SK-N-SH (cell line): ENCODE measurements around the gene PPP2R1B. TPM values are rescaled to one million over a fixed set of nuclear protein-coding genes. Genes with fewer than 3 reads are reported as not detected.

ENCODE experiments used
- CTCF ChIA-PET: fragments of 300-600, 350-600 bp; formaldehyde crosslinking; extraction: SDS; loops from one replicate; lab custom pipeline; 2021; lab: Yijun Ruan, JAX
- POLR2A ChIA-PET: fragments of 350-600 bp; sonication (Branson Sonifier 250); formaldehyde crosslinking; extraction: SDS; loops from one replicate; lab custom pipeline; 2020; ENCODE audit warnings: antibody characterized with exemption, inconsistent platforms; lab: Yijun Ruan, JAX
- DNase-seq: peaks from one replicate; pipeline ENCODE4 v3.0.0; 2012
- H2AFZ ChIP-seq: fragments of 200-600 bp; sonication (generic); 2 replicates; pipeline ENCODE4 v1.8.1; 2016; ENCODE audit warnings: antibody characterized with exemption, mild to moderate bottlenecking, low read depth
- H3F3A ChIP-seq: fragments of 200-600 bp; sonication (generic); replicated peaks from 2 replicates; pipeline ENCODE3; 2016; ENCODE audit warnings: antibody characterized with exemption, mild to moderate bottlenecking; ENCODE audit not compliant: insufficient read depth
- H3K27ac ChIP-seq, 2 experiments: fragments of 200-500 bp in 1 of 2; fragments of 200-600 bp in 1 of 2; sonication (Bioruptor generic) in 1 of 2; sonication (generic), shearing (Covaris generic) in 1 of 2; 2 replicates each; pipeline versions ENCODE4 v1.5.1 to v1.6.1; 2014 to 2016; ENCODE audit warnings: low read depth in 2 of 2, inconsistent platforms in 1 of 2, low read length in 1 of 2, mild to moderate bottlenecking in 1 of 2, mixed read lengths in 1 of 2
- H3K27me3 ChIP-seq: fragments of 200-600 bp; sonication (generic), shearing (Covaris generic); 2 replicates; pipeline ENCODE4 v1.6.1; 2016; ENCODE audit warnings: mixed run types; ENCODE audit not compliant: insufficient read depth
- H3K36me3 ChIP-seq, 2 experiments: fragments of 200-500 bp in 1 of 2; fragments of 200-600 bp in 1 of 2; sonication (Bioruptor generic) in 1 of 2; sonication (generic) in 1 of 2; replicated peaks in 1 of 2; 2 replicates each; pipeline versions ENCODE3 to v1.5.1; 2014 to 2016; ENCODE audit warnings: low read length in 1 of 2, mild to moderate bottlenecking in 1 of 2; ENCODE audit not compliant: insufficient read depth in 2 of 2, control insufficient read depth in 1 of 2
- H3K4me1 ChIP-seq, 2 experiments: fragments of 200-500 bp in 1 of 2; fragments of 200-600 bp in 1 of 2; sonication (Bioruptor generic) in 1 of 2; sonication (generic), shearing (Covaris generic) in 1 of 2; 2 replicates each; pipeline versions ENCODE4 v1.5.1 to v1.6.1; 2014 to 2016; ENCODE audit warnings: low read depth in 1 of 2, low read length in 1 of 2, mixed run types in 1 of 2; ENCODE audit not compliant: insufficient read depth in 2 of 2, control insufficient read depth in 1 of 2
- H3K4me2 ChIP-seq: fragments of 200-600 bp; sonication (generic), shearing (Covaris generic); 2 replicates; pipeline ENCODE4 v1.6.1; 2017; ENCODE audit warnings: mixed run types
- H3K4me3 ChIP-seq, 2 experiments: fragments of 200-500 bp in 1 of 2; fragments of 200-600 bp in 1 of 2; sonication (Bioruptor generic) in 1 of 2; sonication (generic), shearing (Covaris generic) in 1 of 2; 2 replicates each; pipeline versions ENCODE4 v1.5.1 to v1.8.1; 2014 to 2016; ENCODE audit warnings: low read depth in 2 of 2, inconsistent platforms in 1 of 2, low read length in 1 of 2, mild to moderate bottlenecking in 1 of 2, mixed read lengths in 1 of 2, moderate library complexity in 1 of 2
- H3K79me2 ChIP-seq: fragments of 200-600 bp; sonication (generic); 2 replicates; pipeline ENCODE4 v1.8.1; 2017; ENCODE audit warnings: mild to moderate bottlenecking; ENCODE audit not compliant: insufficient read depth
- H3K9ac ChIP-seq: fragments of 200-600 bp; sonication (generic); 2 replicates; pipeline ENCODE4 v1.6.1; 2017; ENCODE audit warnings: mixed run types
- H3K9me2 ChIP-seq: fragments of 200-600 bp; sonication (generic); 2 replicates; pipeline ENCODE4 v1.6.1; 2017; ENCODE audit warnings: mixed run types
- H3K9me3 ChIP-seq: fragments of 200-600 bp; sonication (generic); 2 replicates; pipeline ENCODE4 v1.6.1; 2017; ENCODE audit warnings: mixed run types, mild to moderate bottlenecking, moderate library complexity
- H4K20me1 ChIP-seq: fragments of 200-600 bp; sonication (generic); 2 replicates; pipeline ENCODE4 v1.6.1; 2017; ENCODE audit warnings: mild to moderate bottlenecking, mixed run types; ENCODE audit not compliant: insufficient read depth
- EZH2phosphoT487 ChIP-seq: fragments of 200-600 bp; sonication (generic); IDR thresholded peaks from 2 replicates; pipeline ENCODE4 v1.6.1; 2017; ENCODE audit warnings: low read depth, mixed run types, mild to moderate bottlenecking, antibody characterized with exemption, moderate library complexity, borderline replicate concordance
- FOSL2 ChIP-seq: IDR thresholded peaks from 2 replicates; pipeline ENCODE4 v1.4.0; 2012; ENCODE audit warnings: low read depth, mild to moderate bottlenecking, moderate library complexity, borderline replicate concordance
- FOXJ3 ChIP-seq: sonication (generic); formaldehyde crosslinking; IDR thresholded peaks from 2 replicates; pipeline ENCODE4 v1.5.1; 2020; ENCODE audit warnings: mild to moderate bottlenecking, missing genetic modification reagents
- FOXM1 ChIP-seq: IDR thresholded peaks from 2 replicates; pipeline ENCODE4 v1.4.0; 2012; ENCODE audit warnings: low read depth, mild to moderate bottlenecking
- GATA2 ChIP-seq: sonication (generic); formaldehyde crosslinking; IDR thresholded peaks from 2 replicates; pipeline ENCODE4 v1.5.0; 2020; ENCODE audit warnings: mild to moderate bottlenecking, missing genetic modification reagents
- JUND ChIP-seq: IDR thresholded peaks from 2 replicates; pipeline ENCODE4 v1.4.0; 2012
- RCOR1 ChIP-seq: fragments of 150-350 bp; IDR thresholded peaks from 2 replicates; pipeline ENCODE4 v1.6.1; 2017; ENCODE audit warnings: antibody characterized with exemption, low read length
- RFX5 ChIP-seq: IDR thresholded peaks from 2 replicates; pipeline ENCODE4 v1.6.1; 2012; ENCODE audit warnings: mild to moderate bottlenecking, improper control_type of control experiment, low read length
- SMC3 ChIP-seq: IDR thresholded peaks from 2 replicates; pipeline ENCODE4 v1.6.1; 2012; ENCODE audit warnings: low read depth, low read length, improper control_type of control experiment
- TAF1 ChIP-seq: IDR thresholded peaks from 2 replicates; pipeline ENCODE4 v1.6.1; 2012; ENCODE audit warnings: low read depth, mild to moderate bottlenecking, low read length, moderate library complexity, borderline replicate concordance
- TCF12 ChIP-seq: IDR thresholded peaks from 2 replicates; pipeline ENCODE4 v1.4.0; 2012
- TEAD4 ChIP-seq: IDR thresholded peaks from 2 replicates; pipeline ENCODE4 v1.4.0; 2012; ENCODE audit warnings: mild to moderate bottlenecking, borderline replicate concordance; ENCODE audit not compliant: insufficient read depth
- USF2 ChIP-seq: fragments of 150-350 bp; IDR thresholded peaks from 2 replicates; pipeline ENCODE4 v1.6.1; 2017; ENCODE audit warnings: antibody characterized with exemption, low read length, low read depth, borderline replicate concordance
- YY1 ChIP-seq: IDR thresholded peaks from 2 replicates; pipeline ENCODE4 v1.4.0; 2012; ENCODE audit warnings: low read depth, mild to moderate bottlenecking
- WGBS: methylation state at CpG from one replicate; pipeline ENCODE4 v1.1.6; 2017; ENCODE audit warnings: low lambda C conversion rate; 5-methylcytosine and 5-hydroxymethylcytosine counted together
- polyA plus RNA-seq, 3 experiments: library from polyadenylated mRNA; depleted of rRNA; stranded (reverse); fragments of >200 nt; gene quantifications; 2 replicates each; pipeline ENCODE4 v1.2.3, GENCODE V29; 2012
- TF ChIP-seq, protein P1 (sequence below): IDR thresholded peaks from 2 replicates; pipeline ENCODE4 v1.6.1; 2012; ENCODE audit warnings: mild to moderate bottlenecking, low read depth, low read length, moderate library complexity
- TF ChIP-seq, protein P2 (sequence below): IDR thresholded peaks from 2 replicates; pipeline ENCODE4 v1.4.0; 2012; ENCODE audit warnings: low read depth, borderline replicate concordance

PPP2R1B gene
- polyA plus RNA-seq, 1 of the 3 experiments (the other 2 are of a cell fraction): 25.9 TPM

GRCh38 chr11:111737444-111738210 is 28.6 kb downstream of the PPP2R1B start:
- Histone ChIP-seq H3K36me3 (peaks cover 36 to 37% of the 10 kb centered on the region in 2 experiments), H3K9ac (no peak overlapping the region), H3K9me3 (no peaks in the 10 kb centered on the region), H3K9me2 (no peaks in the 10 kb centered on the region), H3K27ac (peak overlapping the region in 1 of 2 experiments; percentile 98; a peak in 2 of 4 replicates), H3K4me1 (peaks cover 35 to 54% of the 10 kb centered on the region in 2 experiments), H2AFZ (no peak overlapping the region), H4K20me1 (no peaks in the 10 kb centered on the region), H3F3A (peaks cover 34% of the 10 kb centered on the region), H3K4me3 (no peak overlapping the region), H3K79me2 (0 out of 2 replicates have a peak, but pooled peaks cover 6% of the 10 kb centered on the region), H3K27me3 (no peaks in the 10 kb centered on the region), H3K4me2 (no peak overlapping the region)
- DNase-seq: no peak
- WGBS: 93% methylated on average over 13 of the region's 14 CpGs
- POLR2A ChIA-PET: no interaction called here
- CTCF ChIA-PET: interaction anchor here (1.5 to 2.4 kb wide), 3 partner anchors 10 to 133 kb away, joined by 3 to 11 read pairs (median 8); no protein-coding TSS in a partner anchor
- TF ChIP-seq GATA2 (CRISPR knock-in tag) (no peak), TAF1 (no peak), FOXM1 (no peak), SMC3 (no peak)
- TF ChIP-seq, protein P1, sequence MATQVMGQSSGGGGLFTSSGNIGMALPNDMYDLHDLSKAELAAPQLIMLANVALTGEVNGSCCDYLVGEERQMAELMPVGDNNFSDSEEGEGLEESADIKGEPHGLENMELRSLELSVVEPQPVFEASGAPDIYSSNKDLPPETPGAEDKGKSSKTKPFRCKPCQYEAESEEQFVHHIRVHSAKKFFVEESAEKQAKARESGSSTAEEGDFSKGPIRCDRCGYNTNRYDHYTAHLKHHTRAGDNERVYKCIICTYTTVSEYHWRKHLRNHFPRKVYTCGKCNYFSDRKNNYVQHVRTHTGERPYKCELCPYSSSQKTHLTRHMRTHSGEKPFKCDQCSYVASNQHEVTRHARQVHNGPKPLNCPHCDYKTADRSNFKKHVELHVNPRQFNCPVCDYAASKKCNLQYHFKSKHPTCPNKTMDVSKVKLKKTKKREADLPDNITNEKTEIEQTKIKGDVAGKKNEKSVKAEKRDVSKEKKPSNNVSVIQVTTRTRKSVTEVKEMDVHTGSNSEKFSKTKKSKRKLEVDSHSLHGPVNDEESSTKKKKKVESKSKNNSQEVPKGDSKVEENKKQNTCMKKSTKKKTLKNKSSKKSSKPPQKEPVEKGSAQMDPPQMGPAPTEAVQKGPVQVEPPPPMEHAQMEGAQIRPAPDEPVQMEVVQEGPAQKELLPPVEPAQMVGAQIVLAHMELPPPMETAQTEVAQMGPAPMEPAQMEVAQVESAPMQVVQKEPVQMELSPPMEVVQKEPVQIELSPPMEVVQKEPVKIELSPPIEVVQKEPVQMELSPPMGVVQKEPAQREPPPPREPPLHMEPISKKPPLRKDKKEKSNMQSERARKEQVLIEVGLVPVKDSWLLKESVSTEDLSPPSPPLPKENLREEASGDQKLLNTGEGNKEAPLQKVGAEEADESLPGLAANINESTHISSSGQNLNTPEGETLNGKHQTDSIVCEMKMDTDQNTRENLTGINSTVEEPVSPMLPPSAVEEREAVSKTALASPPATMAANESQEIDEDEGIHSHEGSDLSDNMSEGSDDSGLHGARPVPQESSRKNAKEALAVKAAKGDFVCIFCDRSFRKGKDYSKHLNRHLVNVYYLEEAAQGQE: no peak

GRCh38 chr11:111736621-111737443 is 29.4 kb downstream of the PPP2R1B start:
- Histone ChIP-seq H3K27ac (peak overlapping the region; percentile 98 to 99), H3K4me1 (peaks cover 39 to 57% of the 10 kb centered on the region in 2 experiments), H3K9ac (peak overlapping the region; percentile 79), H3K27me3 (no peaks in the 10 kb centered on the region), H3K4me2 (peak overlapping the region; percentile 47; the same call in 1 of the 2 replicates), H3K9me2 (no peaks in the 10 kb centered on the region), H3K36me3 (peaks cover 29 to 30% of the 10 kb centered on the region in 2 experiments), H3K4me3 (no peak overlapping the region), H4K20me1 (no peaks in the 10 kb centered on the region), H3F3A (peaks cover 27% of the 10 kb centered on the region), H3K79me2 (0 out of 2 replicates have a peak, but pooled peaks cover 5% of the 10 kb centered on the region), H3K9me3 (no peaks in the 10 kb centered on the region), H2AFZ (no peak overlapping the region)
- POLR2A ChIA-PET: no interaction called here
- no peak for DNase-seq
- WGBS: 95% methylated on average over 14 of the region's 15 CpGs
- CTCF ChIA-PET: interaction anchor here (1.3 to 2.4 kb wide), 3 partner anchors 11 to 132 kb away, joined by 3 to 11 read pairs (median 4); no protein-coding TSS in a partner anchor
- TF ChIP-seq TEAD4: no peak
- TF ChIP-seq YY1: no peak
- TF ChIP-seq FOXJ3 (CRISPR knock-in tag): no peak
- TF ChIP-seq RFX5: no peak
- TF ChIP-seq FOSL2: no peak
- no peak for TF ChIP-seq RCOR1
- no peak for TF ChIP-seq EZH2phosphoT487
- TF ChIP-seq TAF1: no peak
- no peak for TF ChIP-seq TCF12
- TF ChIP-seq, protein P2, sequence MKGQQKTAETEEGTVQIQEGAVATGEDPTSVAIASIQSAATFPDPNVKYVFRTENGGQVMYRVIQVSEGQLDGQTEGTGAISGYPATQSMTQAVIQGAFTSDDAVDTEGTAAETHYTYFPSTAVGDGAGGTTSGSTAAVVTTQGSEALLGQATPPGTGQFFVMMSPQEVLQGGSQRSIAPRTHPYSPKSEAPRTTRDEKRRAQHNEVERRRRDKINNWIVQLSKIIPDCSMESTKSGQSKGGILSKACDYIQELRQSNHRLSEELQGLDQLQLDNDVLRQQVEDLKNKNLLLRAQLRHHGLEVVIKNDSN: no peak
- TF ChIP-seq JUND: no peak
- TF ChIP-seq USF2: no peak
